DOHH2 (cell line): ENCODE measurements around the gene IFITM2.

Experiments used
- CTCF ChIP-seq: fragments of 200-600 bp; sonication (generic); IDR thresholded peaks from one replicate; pipeline ENCODE4 v1.5.1; 2014; ENCODE audit warnings: antibody characterized with exemption, mild to moderate bottlenecking, low read depth, low read length; ENCODE audit not compliant: poor library complexity, severe bottlenecking
- EZH2phosphoT487 ChIP-seq: fragments of 200-600 bp; sonication (generic); IDR thresholded peaks from 2 replicates; pipeline ENCODE4 v1.6.1; 2017; ENCODE audit warnings: borderline replicate concordance, mild to moderate bottlenecking, antibody characterized with exemption, low read length, moderate library complexity, mixed read lengths

DNA sequence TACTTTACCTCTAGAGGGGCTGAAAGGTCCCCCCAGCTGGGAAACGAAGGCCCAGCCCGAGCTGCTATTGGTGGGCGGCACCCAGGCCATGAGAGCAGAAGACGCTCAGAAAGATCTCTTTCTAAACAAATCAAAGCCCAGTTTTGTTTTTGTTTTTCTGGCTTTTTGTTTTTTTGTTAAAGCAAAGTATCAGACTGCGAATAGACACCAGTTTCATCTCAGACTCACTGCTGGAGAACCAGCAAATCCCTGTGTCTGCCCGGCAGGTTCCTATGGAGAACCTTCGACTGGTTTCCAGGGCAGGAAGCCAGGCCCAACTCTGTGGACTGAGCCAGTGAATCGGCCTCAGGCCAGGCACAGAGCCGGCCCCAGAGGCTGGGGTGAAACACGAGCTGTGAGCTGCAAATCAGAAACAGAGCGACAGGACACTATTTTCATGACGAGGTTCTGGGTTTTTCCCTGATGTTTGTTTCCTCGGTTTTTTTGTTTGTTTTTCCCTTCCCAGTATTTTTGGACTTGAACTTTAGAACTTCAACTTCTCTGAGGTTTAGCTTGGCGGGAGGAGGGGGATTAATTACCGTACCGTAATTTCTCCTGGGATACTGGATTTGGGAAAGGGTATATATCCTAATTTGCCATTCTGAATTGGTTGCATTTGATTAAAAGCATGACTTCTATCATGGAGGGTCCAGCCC is 45.7 kb downstream of the IFITM2 start:
- TF ChIP-seq CTCF = no peak
- no peak for TF ChIP-seq EZH2phosphoT487
